ENCODE measurements around the gene PIK3CD.
"Not testable (repeated sequence)": the region's sequence is repeated elsewhere in the genome, so short reads cannot be mapped to it uniquely, and the experiment has no call there.

Gene PIK3CD

DNA sequence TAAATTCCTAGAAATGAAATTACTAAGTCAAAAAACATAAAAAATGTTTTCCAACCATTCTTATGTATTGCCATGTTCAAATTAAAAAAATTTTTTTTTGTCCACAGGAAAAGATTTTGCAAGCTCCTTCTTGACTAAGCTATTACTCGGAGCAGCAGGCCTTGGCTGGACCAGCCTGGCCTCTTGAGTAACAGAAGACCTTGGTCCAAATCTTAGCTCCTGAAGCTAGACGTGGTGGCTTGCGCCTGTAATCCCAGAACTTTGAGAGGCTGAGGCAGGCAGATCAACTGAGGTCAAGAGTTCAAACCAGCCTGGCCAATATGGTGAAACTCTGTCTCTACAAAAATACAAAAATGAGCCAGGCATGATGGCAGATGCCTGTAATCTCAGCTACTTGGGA is 94.7 kb downstream of the PIK3CD start:
- WGBS (ENCODE audit: extremely low coverage, insufficient coverage, insufficient read length) = no CpG with 5 or more reads among the region's 3 CpGs
- Histone ChIP-seq H3K9me3 (ENCODE audit: insufficient read depth, low read depth, low read length) (no peaks in the 10 kb centered on the region), H3K4me2 (ENCODE audit: low read length) (no peak overlapping the region), H2AK5ac (ENCODE audit: low read length) (no peak overlapping the region), H4K8ac (ENCODE audit: low read depth, low read length) (no peak overlapping the region), H3K4me3 (ENCODE audit: low read depth, low read length) (no peak overlapping the region), H3K9ac (ENCODE audit: low read length) (no peak overlapping the region), H3K18ac (ENCODE audit: low read length) (no peak overlapping the region), H2BK5ac (ENCODE audit: low read depth, low read length, poor library complexity) (no peak overlapping the region), H2BK12ac (ENCODE audit: low read length) (no peak overlapping the region), H2AFZ (ENCODE audit: insufficient read depth, low read length, poor library complexity) (no peak overlapping the region), H3K27ac (ENCODE audit: low read depth, low read length) (no peak overlapping the region), H3K4me1 (ENCODE audit: control insufficient read depth in 1 of 2, insufficient read depth in 2 of 2, low read length in 2 of 2) (no peaks in the 10 kb centered on the region), H3K79me1 (ENCODE audit: low read length) (no peaks in the 10 kb centered on the region), H3K27me3 (ENCODE audit: insufficient read depth, low read length) (no peaks in the 10 kb centered on the region), H3K14ac (ENCODE audit: low read length) (no peak overlapping the region), H3K4ac (ENCODE audit: low read depth, low read length) (no peak overlapping the region), H2BK120ac (ENCODE audit: insufficient read depth, low read length, poor library complexity) (no peak overlapping the region), H3K36me3 (ENCODE audit: control insufficient read depth in 1 of 2, insufficient read depth in 2 of 2, low read length in 2 of 2) (peaks cover 19 to 25% of the 10 kb centered on the region in 2 experiments), H4K12ac (ENCODE audit: low read depth, low read length) (no peak overlapping the region), H4K91ac (ENCODE audit: low read depth, low read length) (no peak overlapping the region), H3K79me2 (ENCODE audit: control insufficient read depth, insufficient read depth, low read length, poor library complexity) (no peaks in the 10 kb centered on the region), H3K23ac (ENCODE audit: low read length) (no peak overlapping the region)
- DNase-seq = no peak

DNA sequence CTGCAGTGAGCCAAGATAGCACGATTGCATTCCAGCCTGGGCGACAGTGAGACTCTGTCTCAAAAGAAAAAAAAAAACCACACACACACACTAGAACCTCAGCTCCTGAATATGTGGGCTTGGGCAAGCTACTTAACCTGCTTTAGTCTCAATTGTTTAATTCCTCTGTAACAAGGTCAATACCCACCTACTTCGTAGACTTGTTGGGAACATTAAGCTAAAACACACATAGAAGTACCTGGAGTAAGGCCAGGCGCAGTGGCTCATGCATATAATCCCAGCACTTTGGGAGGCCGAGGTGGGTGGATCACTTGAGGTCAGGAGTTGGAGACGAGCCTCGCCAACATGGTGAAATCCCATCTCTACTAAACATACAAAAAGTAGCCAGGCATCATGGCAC is 95.1 kb downstream of the PIK3CD start:
- H3K4me3 ChIP-seq (ENCODE audit: low read depth, low read length) = no peak overlapping the region
- no peaks in the 10 kb centered on the region for H3K9me3 ChIP-seq (ENCODE audit: insufficient read depth, low read depth, low read length)
- no peaks in the 10 kb centered on the region for H3K79me1 ChIP-seq (ENCODE audit: low read length)
- H3K23ac ChIP-seq (ENCODE audit: low read length) = no peak overlapping the region
- no peak overlapping the region for H2BK5ac ChIP-seq (ENCODE audit: low read depth, low read length, poor library complexity)
- H3K4me1 ChIP-seq (ENCODE audit: control insufficient read depth in 1 of 2, insufficient read depth in 2 of 2, low read length in 2 of 2) = no peaks in the 10 kb centered on the region
- no peak overlapping the region for H3K9ac ChIP-seq (ENCODE audit: low read length)
- H4K12ac ChIP-seq (ENCODE audit: low read depth, low read length) = no peak overlapping the region
- H3K79me2 ChIP-seq (ENCODE audit: control insufficient read depth, insufficient read depth, low read length, poor library complexity) = no peaks in the 10 kb centered on the region
- no peak overlapping the region for H4K8ac ChIP-seq (ENCODE audit: low read depth, low read length)
- H3K27ac ChIP-seq (ENCODE audit: low read depth, low read length) = no peak overlapping the region
- no peak overlapping the region for H3K14ac ChIP-seq (ENCODE audit: low read length)
- DNase-seq = no peak
- H3K4me2 ChIP-seq (ENCODE audit: low read length) = no peak overlapping the region
- H4K91ac ChIP-seq (ENCODE audit: low read depth, low read length) = no peak overlapping the region
- H2BK120ac ChIP-seq (ENCODE audit: insufficient read depth, low read length, poor library complexity) = no peak overlapping the region
- H2AFZ ChIP-seq (ENCODE audit: insufficient read depth, low read length, poor library complexity) = no peak overlapping the region
- H3K4ac ChIP-seq (ENCODE audit: low read depth, low read length) = no peak overlapping the region
- peaks cover 22 to 28% of the 10 kb centered on the region in 2 experiments for H3K36me3 ChIP-seq (ENCODE audit: control insufficient read depth in 1 of 2, insufficient read depth in 2 of 2, low read length in 2 of 2)
- no peak overlapping the region for H2AK5ac ChIP-seq (ENCODE audit: low read length)
- no peak overlapping the region for H2BK12ac ChIP-seq (ENCODE audit: low read length)
- WGBS (ENCODE audit: extremely low coverage, insufficient coverage, insufficient read length) = no CpG with 5 or more reads among the region's 7 CpGs
- no peak overlapping the region for H3K18ac ChIP-seq (ENCODE audit: low read length)
- no peaks in the 10 kb centered on the region for H3K27me3 ChIP-seq (ENCODE audit: insufficient read depth, low read length)

DNA sequence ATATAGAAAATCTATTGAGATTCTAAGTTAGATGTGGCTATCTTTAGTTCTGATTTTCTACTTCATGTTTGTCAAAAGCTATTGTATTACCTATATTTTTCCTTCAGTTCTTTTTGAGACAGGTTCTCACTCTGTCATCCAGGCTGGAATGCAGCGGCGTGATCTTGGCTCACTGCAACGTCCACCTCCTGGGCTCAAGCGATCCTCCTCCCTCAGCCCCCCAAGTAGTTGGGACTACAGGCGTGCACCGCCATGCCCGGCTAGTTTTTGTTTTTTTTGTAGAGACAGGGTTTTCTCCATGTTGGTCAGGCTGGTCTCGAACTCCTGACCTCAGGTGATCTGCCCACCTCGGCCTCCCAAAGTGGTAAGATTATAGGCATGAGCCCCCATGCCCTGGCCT is 96.9 kb downstream of the PIK3CD start:
- H3K4me2 ChIP-seq (ENCODE audit: low read length); H3K4me3 ChIP-seq (ENCODE audit: low read depth, low read length); H3K9me3 ChIP-seq (ENCODE audit: insufficient read depth, low read depth, low read length); H4K91ac ChIP-seq (ENCODE audit: low read depth, low read length); DNase-seq; H2AFZ ChIP-seq (ENCODE audit: insufficient read depth, low read length, poor library complexity); H3K79me1 ChIP-seq (ENCODE audit: low read length); H3K14ac ChIP-seq (ENCODE audit: low read length); H2BK120ac ChIP-seq (ENCODE audit: insufficient read depth, low read length, poor library complexity); H3K79me2 ChIP-seq (ENCODE audit: control insufficient read depth, insufficient read depth, low read length, poor library complexity); H4K8ac ChIP-seq (ENCODE audit: low read depth, low read length); H2AK5ac ChIP-seq (ENCODE audit: low read length); H3K27me3 ChIP-seq (ENCODE audit: insufficient read depth, low read length); H3K27ac ChIP-seq (ENCODE audit: low read depth, low read length); H4K12ac ChIP-seq (ENCODE audit: low read depth, low read length); H2BK5ac ChIP-seq (ENCODE audit: low read depth, low read length, poor library complexity); H3K4me1 ChIP-seq (ENCODE audit: control insufficient read depth in 1 of 2, insufficient read depth in 2 of 2, low read length in 2 of 2); H2BK12ac ChIP-seq (ENCODE audit: low read length); H3K18ac ChIP-seq (ENCODE audit: low read length); H3K23ac ChIP-seq (ENCODE audit: low read length); H3K4ac ChIP-seq (ENCODE audit: low read depth, low read length); H3K9ac ChIP-seq (ENCODE audit: low read length): not testable (repeated sequence)
- H3K36me3 ChIP-seq (ENCODE audit: control insufficient read depth in 1 of 2, insufficient read depth in 2 of 2, low read length in 2 of 2) = peaks cover 21 to 26% of the 10 kb centered on the region in 2 experiments
- no CpG with 5 or more reads among the region's 9 CpGs for WGBS (ENCODE audit: extremely low coverage, insufficient coverage, insufficient read length)

DNA sequence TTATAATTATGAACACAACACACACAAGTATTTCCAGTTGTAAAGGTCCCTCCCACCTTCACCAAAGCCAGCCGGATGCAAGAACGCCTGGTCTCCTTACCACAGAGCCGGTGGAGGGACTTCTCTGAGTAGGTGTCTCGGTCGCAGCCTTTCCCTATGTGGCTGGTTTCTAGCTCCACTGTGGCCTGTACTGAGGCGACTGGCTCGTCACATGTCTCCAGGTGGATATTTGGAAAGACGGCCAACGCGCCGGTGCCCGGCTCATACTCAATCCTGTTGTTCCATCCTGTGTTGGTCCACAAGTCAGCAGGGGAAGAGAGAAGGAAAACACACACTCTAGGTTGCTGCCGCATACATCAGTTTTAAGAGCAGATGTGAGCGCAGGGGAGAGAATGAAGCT is 97.8 kb downstream of the PIK3CD start:
- H3K9ac ChIP-seq (ENCODE audit: low read length) = no peak overlapping the region
- H3K79me2 ChIP-seq (ENCODE audit: control insufficient read depth, insufficient read depth, low read length, poor library complexity) = no peaks in the 10 kb centered on the region
- no peak overlapping the region for H3K4ac ChIP-seq (ENCODE audit: low read depth, low read length)
- H3K79me1 ChIP-seq (ENCODE audit: low read length) = no peaks in the 10 kb centered on the region
- H3K4me2 ChIP-seq (ENCODE audit: low read length) = no peak overlapping the region
- no peaks in the 10 kb centered on the region for H3K4me1 ChIP-seq (ENCODE audit: control insufficient read depth in 1 of 2, insufficient read depth in 2 of 2, low read length in 2 of 2)
- H3K27ac ChIP-seq (ENCODE audit: low read depth, low read length) = no peak overlapping the region
- H4K8ac ChIP-seq (ENCODE audit: low read depth, low read length) = no peak overlapping the region
- peaks cover 3% of the 10 kb centered on the region for H3K9me3 ChIP-seq (ENCODE audit: insufficient read depth, low read depth, low read length)
- H3K27me3 ChIP-seq (ENCODE audit: insufficient read depth, low read length) = no peaks in the 10 kb centered on the region
- no peak overlapping the region for H3K4me3 ChIP-seq (ENCODE audit: low read depth, low read length)
- no peak overlapping the region for H3K23ac ChIP-seq (ENCODE audit: low read length)
- H3K14ac ChIP-seq (ENCODE audit: low read length) = no peak overlapping the region
- no CpG with 5 or more reads among the region's 14 CpGs for WGBS (ENCODE audit: extremely low coverage, insufficient coverage, insufficient read length)
- H3K18ac ChIP-seq (ENCODE audit: low read length) = no peak overlapping the region
- H2BK12ac ChIP-seq (ENCODE audit: low read length) = no peak overlapping the region
- no peak overlapping the region for H2AFZ ChIP-seq (ENCODE audit: insufficient read depth, low read length, poor library complexity)
- DNase-seq = no peak
- H2BK120ac ChIP-seq (ENCODE audit: insufficient read depth, low read length, poor library complexity) = no peak overlapping the region
- no peak overlapping the region for H4K91ac ChIP-seq (ENCODE audit: low read depth, low read length)
- no peak overlapping the region for H4K12ac ChIP-seq (ENCODE audit: low read depth, low read length)
- peaks cover 14 to 22% of the 10 kb centered on the region in 2 experiments for H3K36me3 ChIP-seq (ENCODE audit: control insufficient read depth in 1 of 2, insufficient read depth in 2 of 2, low read length in 2 of 2)
- H2BK5ac ChIP-seq (ENCODE audit: low read depth, low read length, poor library complexity) = no peak overlapping the region
- no peak overlapping the region for H2AK5ac ChIP-seq (ENCODE audit: low read length)
